Measurements from ENCODE around the gene RNF187.

The RNF187 gene

DNA sequence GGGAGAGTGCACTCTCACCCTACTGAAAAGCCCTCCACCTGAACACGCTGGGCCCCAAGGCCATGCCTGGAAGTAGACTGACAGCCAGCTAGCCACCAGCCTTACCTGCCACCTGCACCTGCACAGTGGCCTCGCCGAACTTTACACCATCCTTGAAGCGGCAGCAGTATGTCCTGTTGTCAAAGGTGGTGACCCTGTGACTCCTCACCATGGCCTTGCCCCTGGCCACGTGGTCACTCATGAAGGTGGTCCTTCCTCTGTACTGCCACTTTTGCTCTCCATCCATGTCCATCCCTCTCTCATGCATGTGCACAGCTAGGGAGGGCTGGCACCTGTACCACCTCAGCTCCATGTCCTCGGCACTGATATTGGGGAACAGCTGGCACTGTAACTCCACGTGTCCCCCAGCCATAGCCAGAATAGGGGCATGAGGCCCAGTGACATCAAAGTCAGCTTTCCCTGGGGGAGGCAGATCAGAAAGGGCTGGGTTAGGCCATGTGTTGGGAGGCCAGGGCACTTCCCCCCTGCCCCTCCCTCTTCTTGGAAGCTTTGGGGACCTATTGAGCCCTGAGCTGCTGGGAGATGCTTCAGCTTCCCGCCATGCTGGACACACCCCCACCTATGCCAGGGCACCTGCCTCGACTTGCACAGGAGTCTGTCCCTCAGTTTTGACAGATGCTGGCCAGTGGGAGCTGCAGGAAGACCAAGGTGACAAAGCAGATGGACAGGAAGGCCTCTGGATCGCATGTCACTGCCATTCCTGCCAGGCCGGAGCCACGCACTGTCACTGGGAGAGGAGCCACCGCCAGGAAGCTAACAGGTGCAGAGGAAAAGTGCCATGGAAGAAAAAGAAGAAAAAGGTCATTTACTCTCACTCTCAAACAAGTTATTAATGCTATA is 24.6 kb downstream of the RNF187 start:
- Histone ChIP-seq H3K27ac (ENCODE audit: low read depth, low read length) (no peak overlapping the region), H3K9ac (ENCODE audit: low read depth, low read length) (no peak overlapping the region), H3K36me3 (ENCODE audit: control insufficient read depth, insufficient read depth, low read length) (no peaks in the 10 kb centered on the region), H3K27me3 (ENCODE audit: control insufficient read depth, insufficient read depth, low read length) (peaks cover 52% of the 10 kb centered on the region), H3K4me3 (ENCODE audit: low read depth, low read length) (no peak overlapping the region), H3K4me1 (ENCODE audit: control insufficient read depth, insufficient read depth, low read length) (no peaks in the 10 kb centered on the region), H3K9me3 (ENCODE audit: control insufficient read depth, insufficient read depth, low read length) (peaks cover 5% of the 10 kb centered on the region)

DNA sequence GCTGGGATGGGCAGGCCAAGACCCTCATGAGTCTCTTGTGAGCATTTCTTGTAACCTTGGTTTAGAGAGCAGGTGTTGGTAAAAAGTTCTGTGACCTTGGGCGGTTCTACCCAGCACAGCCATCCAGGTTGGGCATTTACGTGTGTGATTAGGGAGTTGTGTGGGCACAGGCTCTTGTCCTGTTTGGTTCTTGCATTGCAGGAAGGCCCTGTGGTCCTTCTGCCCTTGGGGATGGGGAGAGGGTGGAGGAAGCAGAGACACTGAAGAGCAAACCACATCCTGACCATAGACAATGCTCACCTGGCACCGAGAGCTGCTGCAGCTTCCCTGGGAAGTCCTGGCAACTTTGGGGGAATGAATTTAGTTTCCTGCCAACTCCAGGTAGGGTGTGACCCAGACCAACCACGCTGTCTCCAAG is 25.6 kb downstream of the RNF187 start:
- Histone ChIP-seq H3K27me3 (ENCODE audit: control insufficient read depth, insufficient read depth, low read length) (peaks cover 61% of the 10 kb centered on the region), H3K9ac (ENCODE audit: low read depth, low read length) (no peak overlapping the region), H3K27ac (ENCODE audit: low read depth, low read length) (no peak overlapping the region), H3K4me1 (ENCODE audit: control insufficient read depth, insufficient read depth, low read length) (no peaks in the 10 kb centered on the region), H3K36me3 (ENCODE audit: control insufficient read depth, insufficient read depth, low read length) (no peaks in the 10 kb centered on the region), H3K9me3 (ENCODE audit: control insufficient read depth, insufficient read depth, low read length) (peaks cover 5% of the 10 kb centered on the region), H3K4me3 (ENCODE audit: low read depth, low read length) (no peak overlapping the region)

DNA sequence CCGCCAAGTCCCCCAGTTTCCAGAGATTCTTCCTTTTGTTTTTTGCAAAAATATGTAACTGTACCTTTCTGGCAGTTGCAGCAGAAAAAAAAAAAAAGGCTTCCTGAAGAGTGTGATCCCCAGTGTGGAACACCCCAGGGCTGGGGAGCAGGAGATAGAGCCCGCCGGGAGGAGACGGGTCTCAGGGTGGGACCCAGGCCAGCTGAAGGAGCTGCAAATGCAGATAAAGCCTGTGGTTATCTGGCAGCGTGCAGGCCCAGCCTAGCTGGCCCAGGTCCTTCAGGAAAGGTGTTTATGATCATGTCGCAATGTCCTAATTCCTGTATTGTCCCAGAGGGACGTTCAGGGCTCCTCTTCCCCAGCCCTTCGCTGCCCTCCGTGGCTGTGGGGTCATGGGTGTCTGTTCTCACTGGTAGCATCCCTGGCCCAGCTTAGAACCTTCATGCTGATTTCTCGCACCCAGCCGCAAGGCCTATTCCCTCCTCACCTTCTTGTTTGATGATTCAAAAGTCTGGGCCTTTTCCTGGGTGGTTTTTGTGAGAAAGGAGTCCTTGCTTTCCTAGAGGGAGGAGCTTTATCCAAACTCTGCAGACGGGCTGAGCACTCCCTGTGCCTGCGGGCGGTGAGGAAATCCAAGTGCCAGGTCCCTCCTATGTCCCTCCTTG is 26.2 kb downstream of the RNF187 start:
- no peak overlapping the region for H3K27ac ChIP-seq (ENCODE audit: low read depth, low read length)
- peaks cover 65% of the 10 kb centered on the region for H3K27me3 ChIP-seq (ENCODE audit: control insufficient read depth, insufficient read depth, low read length)
- H3K9me3 ChIP-seq (ENCODE audit: control insufficient read depth, insufficient read depth, low read length), result peaks cover 4% of the 10 kb centered on the region
- no peaks in the 10 kb centered on the region for H3K36me3 ChIP-seq (ENCODE audit: control insufficient read depth, insufficient read depth, low read length)
- no peaks in the 10 kb centered on the region for H3K4me1 ChIP-seq (ENCODE audit: control insufficient read depth, insufficient read depth, low read length)
- H3K4me3 ChIP-seq (ENCODE audit: low read depth, low read length), result no peak overlapping the region
- H3K9ac ChIP-seq (ENCODE audit: low read depth, low read length), result no peak overlapping the region

DNA sequence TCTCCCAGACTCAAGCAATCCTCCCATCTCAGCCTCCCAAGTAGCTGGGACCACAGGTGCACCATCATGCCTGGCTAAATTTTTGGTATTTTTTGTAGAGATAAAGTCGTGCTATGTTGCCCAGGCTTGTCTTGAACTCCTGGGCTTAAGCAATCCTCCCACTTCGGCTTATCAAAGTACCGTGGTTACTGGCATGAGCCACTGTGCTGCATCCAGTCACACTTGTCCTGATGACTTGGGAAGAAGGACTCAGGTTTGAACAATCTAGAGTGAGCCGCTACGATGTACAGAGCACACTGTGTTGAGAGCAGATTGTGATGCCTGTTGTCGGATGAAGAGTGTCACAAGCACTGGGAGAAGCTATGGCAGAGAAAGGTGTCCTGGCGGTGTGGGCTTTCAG is 27.2 kb downstream of the RNF187 start:
- Histone ChIP-seq H3K9ac (ENCODE audit: low read depth, low read length) (no peak overlapping the region), H3K9me3 (ENCODE audit: control insufficient read depth, insufficient read depth, low read length) (no peaks in the 10 kb centered on the region), H3K4me3 (ENCODE audit: low read depth, low read length) (no peak overlapping the region), H3K27me3 (ENCODE audit: control insufficient read depth, insufficient read depth, low read length) (peaks cover 66% of the 10 kb centered on the region), H3K36me3 (ENCODE audit: control insufficient read depth, insufficient read depth, low read length) (no peaks in the 10 kb centered on the region), H3K4me1 (ENCODE audit: control insufficient read depth, insufficient read depth, low read length) (no peaks in the 10 kb centered on the region), H3K27ac (ENCODE audit: low read depth, low read length) (no peak overlapping the region)

DNA sequence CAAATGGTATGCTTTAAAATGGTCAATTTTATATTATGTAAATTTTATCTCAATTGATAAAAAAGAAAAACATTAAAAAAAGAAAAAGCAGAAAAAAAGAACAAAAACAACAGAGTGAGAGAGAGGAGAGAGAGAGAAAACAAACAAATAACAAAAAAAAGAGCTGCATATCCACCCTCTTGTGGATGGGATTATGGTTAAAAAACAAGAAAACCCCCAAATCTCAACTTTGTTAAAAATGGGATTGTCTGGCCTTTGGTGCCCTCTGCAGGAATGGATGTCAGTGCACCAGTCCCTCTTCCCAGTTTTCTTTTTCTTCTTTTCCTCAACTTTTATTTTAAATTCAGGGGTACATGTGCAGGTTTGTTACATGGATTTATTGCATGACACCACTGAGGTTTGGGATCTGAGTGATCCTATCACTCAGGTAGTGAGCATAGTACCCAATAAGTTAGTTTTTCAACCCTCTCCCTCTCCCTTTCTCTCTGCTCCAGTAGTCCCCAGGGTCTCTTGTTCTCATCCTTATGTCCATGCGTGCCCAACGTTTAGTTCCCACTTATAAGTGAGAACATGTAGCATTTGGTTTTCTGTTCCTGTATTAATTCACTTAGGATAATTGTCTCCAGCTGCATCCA is 28.1 kb downstream of the RNF187 start:
- Histone ChIP-seq H3K9me3 (ENCODE audit: control insufficient read depth, insufficient read depth, low read length) (no peaks in the 10 kb centered on the region), H3K27ac (ENCODE audit: low read depth, low read length) (no peak overlapping the region), H3K36me3 (ENCODE audit: control insufficient read depth, insufficient read depth, low read length) (no peaks in the 10 kb centered on the region), H3K4me1 (ENCODE audit: control insufficient read depth, insufficient read depth, low read length) (no peaks in the 10 kb centered on the region), H3K27me3 (ENCODE audit: control insufficient read depth, insufficient read depth, low read length) (peaks cover 68% of the 10 kb centered on the region), H3K9ac (ENCODE audit: low read depth, low read length) (no peak overlapping the region), H3K4me3 (ENCODE audit: low read depth, low read length) (no peak overlapping the region)

DNA sequence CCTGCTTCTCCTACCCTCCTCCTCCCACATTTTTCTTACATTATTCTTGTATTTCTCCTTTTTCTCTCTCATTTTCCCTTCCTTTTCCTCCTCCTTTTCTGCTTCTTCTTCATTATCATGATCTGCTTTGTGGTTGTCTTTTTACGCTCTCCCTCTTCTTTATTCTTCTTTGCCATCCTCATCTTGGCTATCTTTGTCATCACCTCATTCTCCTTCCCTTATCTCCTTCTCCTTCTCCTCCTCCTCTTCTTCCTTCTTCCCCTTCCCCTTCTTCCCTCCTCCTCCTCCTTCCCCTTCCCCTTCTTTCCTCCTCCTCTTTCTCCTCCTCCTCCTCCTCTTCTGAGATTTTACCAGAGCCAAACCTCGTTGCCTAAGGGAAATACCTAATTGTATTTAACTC is 30.5 kb downstream of the RNF187 start:
- Histone ChIP-seq H3K27ac (ENCODE audit: low read depth, low read length) (no peak overlapping the region), H3K27me3 (ENCODE audit: control insufficient read depth, insufficient read depth, low read length) (peaks cover 54% of the 10 kb centered on the region), H3K9me3 (ENCODE audit: control insufficient read depth, insufficient read depth, low read length) (no peaks in the 10 kb centered on the region), H3K4me3 (ENCODE audit: low read depth, low read length) (no peak overlapping the region), H3K9ac (ENCODE audit: low read depth, low read length) (no peak overlapping the region), H3K36me3 (ENCODE audit: control insufficient read depth, insufficient read depth, low read length) (no peaks in the 10 kb centered on the region), H3K4me1 (ENCODE audit: control insufficient read depth, insufficient read depth, low read length) (no peaks in the 10 kb centered on the region)

DNA sequence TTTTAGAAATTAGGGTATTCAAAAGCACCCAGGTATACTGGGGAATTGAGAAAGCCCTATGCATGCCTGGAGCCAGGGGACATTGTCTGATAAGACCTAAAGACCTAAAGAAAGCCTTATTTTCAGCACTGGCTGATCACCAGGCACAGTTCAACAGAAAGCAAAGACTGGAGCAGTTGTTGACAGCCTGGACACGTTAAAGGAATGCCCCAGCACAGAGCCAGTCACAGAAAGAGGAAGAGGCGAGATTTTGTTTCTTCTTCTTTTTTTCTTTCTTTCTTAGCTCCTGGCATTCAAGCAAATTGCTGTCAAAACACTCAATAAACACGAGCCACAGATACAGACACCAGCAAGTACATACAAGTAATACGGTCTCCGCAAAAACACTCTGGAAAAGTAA is 40.4 kb downstream of the RNF187 start:
- H3K9ac ChIP-seq (ENCODE audit: low read depth, low read length), result no peak overlapping the region
- H3K9me3 ChIP-seq (ENCODE audit: control insufficient read depth, insufficient read depth, low read length), result peaks cover 9% of the 10 kb centered on the region
- peaks cover 55% of the 10 kb centered on the region for H3K27me3 ChIP-seq (ENCODE audit: control insufficient read depth, insufficient read depth, low read length)
- no peak overlapping the region for H3K27ac ChIP-seq (ENCODE audit: low read depth, low read length)
- no peaks in the 10 kb centered on the region for H3K4me1 ChIP-seq (ENCODE audit: control insufficient read depth, insufficient read depth, low read length)
- no peak overlapping the region for H3K4me3 ChIP-seq (ENCODE audit: low read depth, low read length)
- H3K36me3 ChIP-seq (ENCODE audit: control insufficient read depth, insufficient read depth, low read length), result no peaks in the 10 kb centered on the region

DNA sequence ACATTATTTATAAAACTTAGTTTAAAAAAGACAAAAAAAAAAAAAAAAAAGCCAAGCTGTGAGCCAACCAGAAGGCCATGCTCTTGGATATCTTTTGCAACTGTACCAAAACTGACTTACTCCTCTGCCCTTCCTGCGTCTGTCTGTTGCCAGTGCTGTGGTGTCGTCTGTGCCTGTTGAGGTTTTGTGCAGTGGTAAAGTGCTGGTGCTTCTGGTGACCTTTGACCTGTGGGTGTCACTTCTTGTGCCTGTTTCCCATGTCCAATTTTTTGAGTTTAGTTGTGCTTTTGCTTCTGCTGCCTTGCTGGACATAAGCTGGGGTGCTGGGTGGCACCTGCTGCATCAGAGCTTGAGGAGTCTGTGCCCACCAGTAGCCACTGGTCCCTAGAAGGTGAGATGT is 41.4 kb downstream of the RNF187 start:
- Histone ChIP-seq H3K4me3 (ENCODE audit: low read depth, low read length) (no peak overlapping the region), H3K9ac (ENCODE audit: low read depth, low read length) (no peak overlapping the region), H3K36me3 (ENCODE audit: control insufficient read depth, insufficient read depth, low read length) (no peaks in the 10 kb centered on the region), H3K27ac (ENCODE audit: low read depth, low read length) (no peak overlapping the region), H3K9me3 (ENCODE audit: control insufficient read depth, insufficient read depth, low read length) (peaks cover 9% of the 10 kb centered on the region), H3K27me3 (ENCODE audit: control insufficient read depth, insufficient read depth, low read length) (peaks cover 65% of the 10 kb centered on the region), H3K4me1 (ENCODE audit: control insufficient read depth, insufficient read depth, low read length) (no peaks in the 10 kb centered on the region)

DNA sequence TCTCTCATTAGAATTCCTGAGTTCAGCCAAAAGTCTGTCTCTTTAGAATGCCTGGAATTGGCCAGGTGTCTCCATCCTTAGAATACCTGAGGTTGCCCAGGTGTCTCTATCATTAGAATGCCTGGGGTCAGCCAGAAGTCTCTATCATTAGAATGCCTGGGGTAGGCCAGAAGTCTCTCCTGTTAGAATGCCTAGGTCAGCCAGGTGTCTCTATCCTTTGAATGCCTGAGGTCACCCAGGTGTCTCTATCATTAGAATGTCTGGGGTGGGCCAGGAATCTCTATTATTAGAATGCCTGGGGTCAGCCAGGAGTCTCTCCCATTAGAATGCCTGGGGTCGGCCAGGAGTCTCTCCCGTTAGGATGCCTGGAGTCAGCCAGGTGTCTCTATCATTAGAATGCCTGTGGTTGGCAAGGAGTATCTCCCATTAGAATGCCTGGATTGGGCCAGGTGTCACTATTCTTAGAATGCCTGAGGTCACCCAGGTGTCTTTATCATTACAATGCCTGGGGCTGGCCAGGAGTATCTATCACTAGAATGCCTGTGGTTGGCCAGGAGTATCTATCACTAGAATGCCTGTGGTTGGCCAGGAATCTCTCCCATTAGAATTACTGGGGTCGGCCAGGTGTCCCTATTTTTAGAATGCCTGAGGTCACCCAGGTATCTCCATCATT is 43.0 kb downstream of the RNF187 start:
- peaks cover 81% of the 10 kb centered on the region for H3K27me3 ChIP-seq (ENCODE audit: control insufficient read depth, insufficient read depth, low read length)
- H3K4me3 ChIP-seq (ENCODE audit: low read depth, low read length), result no peak overlapping the region
- H3K9me3 ChIP-seq (ENCODE audit: control insufficient read depth, insufficient read depth, low read length), result peaks cover 9% of the 10 kb centered on the region
- H3K4me1 ChIP-seq (ENCODE audit: control insufficient read depth, insufficient read depth, low read length), result no peaks in the 10 kb centered on the region
- no peaks in the 10 kb centered on the region for H3K36me3 ChIP-seq (ENCODE audit: control insufficient read depth, insufficient read depth, low read length)
- no peak overlapping the region for H3K27ac ChIP-seq (ENCODE audit: low read depth, low read length)
- no peak overlapping the region for H3K9ac ChIP-seq (ENCODE audit: low read depth, low read length)

DNA sequence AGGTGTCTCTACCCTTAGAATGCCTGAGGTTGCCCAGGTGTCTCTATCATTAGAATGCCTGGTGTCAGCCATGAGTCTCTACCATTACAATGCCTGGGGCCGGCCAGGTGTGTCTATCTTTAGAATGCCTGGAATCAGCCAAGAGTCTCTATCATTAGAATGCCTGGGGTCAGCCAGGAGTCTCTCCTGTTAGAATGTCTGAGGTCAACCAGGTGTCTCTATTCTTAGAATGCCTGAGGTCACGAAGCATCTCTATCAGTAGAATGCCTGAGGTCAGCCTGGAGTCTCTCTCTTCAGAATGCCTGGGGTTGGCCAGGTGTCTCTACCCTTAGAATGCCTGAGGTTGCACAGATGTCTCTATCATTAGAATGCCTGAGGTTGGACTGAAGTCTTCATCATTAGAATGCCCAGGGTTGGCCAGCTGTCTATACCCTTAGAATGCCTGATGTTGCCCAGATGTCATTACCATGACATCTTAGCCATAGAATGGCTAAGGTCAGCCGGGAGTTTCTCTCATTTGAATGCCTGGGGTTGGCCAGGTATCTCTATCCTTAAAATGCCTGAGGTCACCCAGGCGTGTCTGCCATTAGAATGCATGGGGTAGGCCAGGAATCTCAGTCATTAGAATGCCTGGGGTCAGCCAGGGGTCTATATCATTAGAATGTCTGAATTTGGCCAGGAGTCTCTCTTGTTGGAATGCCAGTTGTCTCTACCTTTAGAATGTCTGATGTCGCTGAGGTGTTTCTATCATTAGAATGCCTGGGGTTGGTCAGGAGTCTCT is 44.0 kb downstream of the RNF187 start:
- Histone ChIP-seq H3K36me3 (ENCODE audit: control insufficient read depth, insufficient read depth, low read length) (no peaks in the 10 kb centered on the region), H3K9me3 (ENCODE audit: control insufficient read depth, insufficient read depth, low read length) (peaks cover 9% of the 10 kb centered on the region), H3K4me3 (ENCODE audit: low read depth, low read length) (no peak overlapping the region), H3K4me1 (ENCODE audit: control insufficient read depth, insufficient read depth, low read length) (no peaks in the 10 kb centered on the region), H3K9ac (ENCODE audit: low read depth, low read length) (no peak overlapping the region), H3K27me3 (ENCODE audit: control insufficient read depth, insufficient read depth, low read length) (peaks cover 91% of the 10 kb centered on the region), H3K27ac (ENCODE audit: low read depth, low read length) (no peak overlapping the region)

All from HUES48 (cell line).